ENCODE data around the gene ZNF507. TPM values are rescaled to one million over a fixed set of nuclear protein-coding genes. Genes with fewer than 3 reads are reported as not detected.

ZNF507 gene
- total and polyA plus RNA-seq, 9 of the 15 experiments (the other 6 are each of a cell fraction or from before 2014, with no cell fraction given), result 2.9 to 25.0 (median 10.4) TPM

DNA sequence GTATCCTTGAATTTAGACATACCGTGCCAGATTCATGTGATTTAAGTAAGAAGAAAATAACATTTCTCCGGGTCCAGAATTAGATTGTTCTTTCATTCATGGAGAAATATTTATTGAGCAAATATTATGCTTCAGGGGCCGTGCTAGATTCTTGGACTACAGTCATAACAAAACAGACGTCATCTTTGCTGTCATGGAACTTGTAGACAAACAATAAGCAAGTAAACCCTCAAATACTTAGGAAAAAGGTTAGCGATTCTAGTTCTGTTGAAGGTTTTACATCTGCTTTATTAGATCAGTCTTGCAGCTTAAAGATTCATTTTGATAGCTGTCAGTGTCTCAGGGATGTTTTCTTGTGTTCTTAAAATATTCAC, 16.9 kb downstream of the ZNF507 start (continued):
- no peak for TF ChIP-seq ZBTB34 (CRISPR knock-in tag; IDR thresholded peaks at IDR 0.05)
- TF ChIP-seq CBX5 (IDR thresholded peaks at IDR 0.05; ENCODE audit: borderline replicate concordance, low read depth), result no peak
- TF ChIP-seq ZKSCAN8 (CRISPR knock-in tag; IDR thresholded peaks at IDR 0.05), result no peak
- TF ChIP-seq ARID2 (IDR thresholded peaks at IDR 0.05), result no peak
- no peak for TF ChIP-seq YY1 (IDR thresholded peaks at IDR 0.05; ENCODE audit: borderline replicate concordance in 1 of 3, control insufficient read depth in 1 of 3, extremely low read depth in 1 of 3, insufficient read depth in 3 of 3, insufficient read length in 1 of 3, insufficient replicate concordance in 2 of 3, low read depth in 1 of 3, low read length in 2 of 3)
- TF ChIP-seq TOE1 (IDR thresholded peaks at IDR 0.05; ENCODE audit: borderline replicate concordance), result no peak
- no peak for TF ChIP-seq TOE1 (CRISPR knock-in tag; IDR thresholded peaks at IDR 0.05; ENCODE audit: borderline replicate concordance, low read depth)
- TF ChIP-seq ZZZ3 (IDR thresholded peaks at IDR 0.05), result no peak
- TF ChIP-seq RERE (CRISPR knock-in tag; IDR thresholded peaks at IDR 0.05; ENCODE audit: borderline replicate concordance), result no peak
- no peak for TF ChIP-seq MEF2A (IDR thresholded peaks at IDR 0.05; ENCODE audit: control insufficient read depth, low read depth, low read length)
- TF ChIP-seq SIRT6 (IDR thresholded peaks at IDR 0.05; ENCODE audit: low read depth, low read length), result no peak
